ENCODE results near the gene ADAT3.

DNA sequence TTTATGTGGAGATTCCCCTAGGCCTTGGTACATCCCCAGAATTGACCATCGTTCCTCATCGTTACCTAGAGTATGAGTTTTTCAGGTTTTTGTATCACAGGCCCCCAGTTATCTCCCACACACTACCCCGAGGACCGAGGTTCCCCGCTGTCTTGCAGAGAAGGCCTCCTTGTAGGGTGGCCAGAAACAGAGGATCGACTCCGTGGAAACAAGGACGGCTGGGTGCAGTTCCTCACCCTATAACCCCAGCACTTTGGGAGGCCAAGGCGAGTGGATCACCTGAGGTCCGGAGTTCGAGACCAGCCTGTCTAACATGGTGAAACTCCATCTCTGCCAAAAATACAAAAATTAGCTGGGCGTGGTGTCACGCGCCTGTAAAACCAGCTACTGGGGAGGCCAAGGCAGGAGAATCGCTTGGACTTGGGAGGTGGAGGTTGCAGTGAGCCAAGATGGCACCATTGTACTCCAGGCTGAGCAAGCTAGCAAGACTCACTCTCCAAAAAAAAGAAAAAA, 720 bp downstream of the ADAT3 start:
- TF ChIP-seq, protein P1, sequence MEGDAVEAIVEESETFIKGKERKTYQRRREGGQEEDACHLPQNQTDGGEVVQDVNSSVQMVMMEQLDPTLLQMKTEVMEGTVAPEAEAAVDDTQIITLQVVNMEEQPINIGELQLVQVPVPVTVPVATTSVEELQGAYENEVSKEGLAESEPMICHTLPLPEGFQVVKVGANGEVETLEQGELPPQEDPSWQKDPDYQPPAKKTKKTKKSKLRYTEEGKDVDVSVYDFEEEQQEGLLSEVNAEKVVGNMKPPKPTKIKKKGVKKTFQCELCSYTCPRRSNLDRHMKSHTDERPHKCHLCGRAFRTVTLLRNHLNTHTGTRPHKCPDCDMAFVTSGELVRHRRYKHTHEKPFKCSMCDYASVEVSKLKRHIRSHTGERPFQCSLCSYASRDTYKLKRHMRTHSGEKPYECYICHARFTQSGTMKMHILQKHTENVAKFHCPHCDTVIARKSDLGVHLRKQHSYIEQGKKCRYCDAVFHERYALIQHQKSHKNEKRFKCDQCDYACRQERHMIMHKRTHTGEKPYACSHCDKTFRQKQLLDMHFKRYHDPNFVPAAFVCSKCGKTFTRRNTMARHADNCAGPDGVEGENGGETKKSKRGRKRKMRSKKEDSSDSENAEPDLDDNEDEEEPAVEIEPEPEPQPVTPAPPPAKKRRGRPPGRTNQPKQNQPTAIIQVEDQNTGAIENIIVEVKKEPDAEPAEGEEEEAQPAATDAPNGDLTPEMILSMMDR (IDR thresholded peaks at IDR 0.05; ENCODE audit: low read depth, low read length, missing input control) = no peak
- TF ChIP-seq, protein P2, sequence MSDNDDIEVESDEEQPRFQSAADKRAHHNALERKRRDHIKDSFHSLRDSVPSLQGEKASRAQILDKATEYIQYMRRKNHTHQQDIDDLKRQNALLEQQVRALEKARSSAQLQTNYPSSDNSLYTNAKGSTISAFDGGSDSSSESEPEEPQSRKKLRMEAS (IDR thresholded peaks at IDR 0.05) = no peak
- TF ChIP-seq SP1 (IDR thresholded peaks at IDR 0.05) = no peak
- no peak for TF ChIP-seq GABPA (IDR thresholded peaks at IDR 0.05 in 1 of 2, conservative IDR thresholded peaks at IDR 0.05 in 1 of 2)
- TF ChIP-seq, protein P3, sequence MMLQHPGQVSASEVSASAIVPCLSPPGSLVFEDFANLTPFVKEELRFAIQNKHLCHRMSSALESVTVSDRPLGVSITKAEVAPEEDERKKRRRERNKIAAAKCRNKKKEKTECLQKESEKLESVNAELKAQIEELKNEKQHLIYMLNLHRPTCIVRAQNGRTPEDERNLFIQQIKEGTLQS (IDR thresholded peaks at IDR 0.05) = no peak
- TF ChIP-seq RAD21 (IDR thresholded peaks at IDR 0.05) = no peak
- TF ChIP-seq YY1 (IDR thresholded peaks at IDR 0.05) = no peak
- no peak for TF ChIP-seq REST (IDR thresholded peaks at IDR 0.05)
- no peak for TF ChIP-seq FOXA1 (IDR thresholded peaks at IDR 0.05)
- TF ChIP-seq JUND (IDR thresholded peaks at IDR 0.05) = no peak
- no peak for TF ChIP-seq TAF1 (conservative IDR thresholded peaks at IDR 0.05)
